Stimulated activated naive B cell treated with anti-CD40 and anti-IgM and Interleukin-4, amounts not matched to agents 10 μg/mL and 1 μg/mL and 100 μg/mL, for 72 hours (primary cell): ENCODE data around the gene DEFB114.

Experiments used
- ATAC-seq, 2 donors: fragments of 150-1000 bp; cut with Tn5 transposase; replicated peaks; 2 replicates each; pipeline ENCODE4 v1.10.0; 2021; ENCODE audit warnings: moderate library complexity in 1 of 2
- DNase-seq: peaks from one replicate; pipeline ENCODE4 v3.0.0; 2021
- H3K27ac Mint-ChIP-seq: one replicate; pipeline ENCODE4 v1.8.0; 2022; ENCODE audit warnings: mild to moderate bottlenecking, mixed read lengths
- H3K27me3 Mint-ChIP-seq, 2 donors: one replicate each; pipeline ENCODE4 v1.8.0; 2022; ENCODE audit warnings: mixed read lengths in 2 of 2
- H3K36me3 Mint-ChIP-seq, 2 donors: one replicate each; pipeline ENCODE4 v1.8.0; 2022; ENCODE audit warnings: mixed read lengths in 2 of 2, mild to moderate bottlenecking in 1 of 2
- H3K4me1 Mint-ChIP-seq, 2 donors: one replicate each; pipeline ENCODE4 v1.8.0; 2022; ENCODE audit warnings: mixed read lengths in 2 of 2, mild to moderate bottlenecking in 1 of 2
- H3K4me3 Mint-ChIP-seq, 2 donors: one replicate each; pipeline ENCODE4 v1.8.0; 2022; ENCODE audit warnings: mild to moderate bottlenecking in 2 of 2, mixed read lengths in 2 of 2, moderate library complexity in 1 of 2
- H3K9me3 Mint-ChIP-seq, 2 donors: one replicate each; pipeline ENCODE4 v1.8.0; 2022; ENCODE audit warnings: mixed read lengths in 2 of 2, mild to moderate bottlenecking in 1 of 2

DEFB114 gene

DNA sequence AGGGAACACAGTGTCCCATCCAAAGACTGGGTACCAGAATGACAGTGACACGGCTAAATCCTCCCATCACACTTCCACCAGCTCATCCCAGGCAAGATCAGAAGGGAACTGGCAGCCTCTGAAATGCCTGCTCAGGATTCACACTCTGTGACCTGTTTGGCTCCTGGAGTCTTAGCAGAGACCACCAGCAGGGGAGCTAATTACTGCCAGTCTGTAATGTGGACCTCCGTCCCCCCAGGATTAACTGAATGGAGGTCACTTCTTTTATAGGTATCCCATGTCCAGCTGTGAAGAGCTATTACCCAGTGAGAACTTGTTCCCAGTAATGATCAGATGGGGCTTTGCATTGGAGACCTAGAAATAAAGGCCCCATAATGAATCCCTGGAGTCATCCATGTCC is 45.2 kb downstream of the DEFB114 start:
- H3K27me3 Mint-ChIP-seq = no peaks in the 10 kb centered on the region
- no peak overlapping the region for H3K4me3 Mint-ChIP-seq
- no peaks in the 10 kb centered on the region for H3K4me1 Mint-ChIP-seq
- no peaks in the 10 kb centered on the region for H3K36me3 Mint-ChIP-seq
- ATAC-seq (no peak), DNase-seq (no peak)
- H3K9me3 Mint-ChIP-seq = no peaks in the 10 kb centered on the region
- no peak overlapping the region for H3K27ac Mint-ChIP-seq

DNA sequence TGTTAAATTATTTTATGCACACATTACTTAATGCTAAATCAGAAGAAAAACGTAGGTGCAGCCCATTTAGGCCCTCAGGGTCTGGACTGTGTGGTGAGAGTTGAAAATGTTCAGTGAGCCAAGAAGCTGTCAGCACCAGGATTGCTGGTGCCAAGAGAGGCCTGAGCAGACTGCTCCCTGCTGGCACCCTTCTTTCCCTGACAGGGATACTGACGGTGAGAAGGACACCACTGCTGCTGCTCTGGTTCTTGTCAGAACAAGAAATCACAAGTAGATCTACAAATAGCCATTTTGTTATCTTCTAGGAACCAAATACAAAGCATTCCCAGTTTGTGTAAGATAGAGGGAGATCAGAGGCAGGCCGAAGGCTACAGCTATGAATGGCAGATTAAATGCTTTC is 48.9 kb downstream of the DEFB114 start:
- no peak overlapping the region for H3K4me3 Mint-ChIP-seq
- no peaks in the 10 kb centered on the region for H3K36me3 Mint-ChIP-seq
- no peaks in the 10 kb centered on the region for H3K4me1 Mint-ChIP-seq
- H3K27me3 Mint-ChIP-seq = no peaks in the 10 kb centered on the region
- H3K27ac Mint-ChIP-seq = no peak overlapping the region
- DNase-seq (no peak), ATAC-seq (no peak)
- no peaks in the 10 kb centered on the region for H3K9me3 Mint-ChIP-seq

DNA sequence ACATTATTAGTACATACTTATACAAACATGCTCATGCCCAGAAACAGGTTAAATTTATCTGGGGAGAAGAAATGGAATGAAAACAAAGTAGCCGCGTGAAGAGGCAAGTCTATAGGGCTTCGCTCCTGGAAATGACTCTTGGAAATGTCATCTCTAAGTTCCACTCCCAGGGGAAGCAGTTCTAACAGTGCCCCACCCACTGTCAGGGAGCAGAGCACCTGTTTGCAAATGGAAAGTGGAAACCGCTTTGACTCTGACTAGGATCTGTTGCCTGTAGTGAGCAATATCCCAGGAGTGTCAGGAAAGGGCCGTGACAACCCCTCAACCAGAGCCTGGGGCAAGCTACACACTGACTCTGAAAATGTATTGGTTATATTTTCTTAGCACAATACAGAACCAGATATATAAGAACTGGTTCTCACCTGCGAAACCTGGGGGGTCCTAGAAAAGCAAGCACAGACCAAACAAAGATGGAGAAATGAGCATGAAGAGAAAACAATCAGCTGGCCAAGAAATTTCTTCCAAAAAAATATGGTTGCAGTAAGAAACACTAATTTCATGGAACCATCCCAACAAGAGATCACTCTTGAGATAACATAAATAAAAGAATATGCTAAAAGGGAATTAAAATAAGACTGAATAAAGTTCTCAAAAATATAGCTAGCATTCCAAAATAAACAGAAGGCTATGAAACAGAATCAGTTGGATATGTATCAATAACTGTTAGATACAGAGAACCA is 50.2 kb downstream of the DEFB114 start:
- H3K36me3 Mint-ChIP-seq = no peaks in the 10 kb centered on the region
- no peaks in the 10 kb centered on the region for H3K4me1 Mint-ChIP-seq
- H3K9me3 Mint-ChIP-seq = no peaks in the 10 kb centered on the region
- H3K27me3 Mint-ChIP-seq = no peaks in the 10 kb centered on the region
- no peak overlapping the region for H3K4me3 Mint-ChIP-seq
- ATAC-seq (no peak), DNase-seq (no peak)
- no peak overlapping the region for H3K27ac Mint-ChIP-seq

DNA sequence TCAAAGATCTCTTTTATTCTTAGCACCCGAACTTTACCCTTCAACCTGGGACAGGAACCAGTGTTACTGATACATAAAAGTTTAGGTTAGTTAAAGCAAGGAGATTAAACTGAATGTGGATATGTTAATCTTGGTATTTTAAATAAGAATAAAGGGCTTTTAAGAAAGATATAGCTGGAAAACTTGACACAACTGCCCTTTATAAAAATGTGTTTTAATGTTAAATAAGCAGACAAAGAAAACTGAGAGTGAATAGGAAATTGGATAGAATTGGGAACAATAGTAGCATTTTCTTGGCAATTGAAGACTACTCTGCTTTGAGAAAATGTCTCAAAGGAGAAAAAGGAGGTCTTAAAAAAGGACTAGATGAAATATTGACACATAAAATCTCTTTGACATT is 51.8 kb downstream of the DEFB114 start:
- Mint-ChIP-seq H3K4me3 (no peak overlapping the region), H3K36me3 (no peaks in the 10 kb centered on the region), H3K4me1 (no peaks in the 10 kb centered on the region), H3K27ac (no peak overlapping the region), H3K27me3 (no peaks in the 10 kb centered on the region), H3K9me3 (no peaks in the 10 kb centered on the region)
- ATAC-seq = no peak
- no peak for DNase-seq

DNA sequence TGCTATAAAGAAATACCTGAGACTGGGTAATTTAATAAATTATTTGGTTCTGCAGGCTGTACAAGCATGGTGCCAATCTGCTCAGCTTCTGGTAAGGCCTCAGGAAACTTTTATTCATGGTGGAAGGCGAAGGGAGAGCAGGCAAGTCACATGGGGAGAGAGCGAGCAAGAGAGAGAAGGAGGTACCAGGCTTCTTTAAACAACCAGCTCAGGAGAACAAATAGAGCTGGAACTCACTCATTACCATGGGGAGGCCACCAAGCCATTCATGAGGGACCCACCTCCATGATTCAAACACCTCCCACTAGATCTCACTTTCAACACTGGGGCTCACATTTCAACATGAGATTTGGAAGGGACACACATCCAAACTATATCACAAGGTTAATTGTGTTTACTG is 52.7 kb downstream of the DEFB114 start:
- H3K27me3 Mint-ChIP-seq = no peaks in the 10 kb centered on the region
- H3K9me3 Mint-ChIP-seq = no peaks in the 10 kb centered on the region
- H3K27ac Mint-ChIP-seq = no peak overlapping the region
- ATAC-seq (no peak), DNase-seq (no peak)
- no peaks in the 10 kb centered on the region for H3K36me3 Mint-ChIP-seq
- H3K4me3 Mint-ChIP-seq = no peak overlapping the region
- H3K4me1 Mint-ChIP-seq = no peaks in the 10 kb centered on the region
